ENCODE measurements around the gene PNPLA5.

DNA sequence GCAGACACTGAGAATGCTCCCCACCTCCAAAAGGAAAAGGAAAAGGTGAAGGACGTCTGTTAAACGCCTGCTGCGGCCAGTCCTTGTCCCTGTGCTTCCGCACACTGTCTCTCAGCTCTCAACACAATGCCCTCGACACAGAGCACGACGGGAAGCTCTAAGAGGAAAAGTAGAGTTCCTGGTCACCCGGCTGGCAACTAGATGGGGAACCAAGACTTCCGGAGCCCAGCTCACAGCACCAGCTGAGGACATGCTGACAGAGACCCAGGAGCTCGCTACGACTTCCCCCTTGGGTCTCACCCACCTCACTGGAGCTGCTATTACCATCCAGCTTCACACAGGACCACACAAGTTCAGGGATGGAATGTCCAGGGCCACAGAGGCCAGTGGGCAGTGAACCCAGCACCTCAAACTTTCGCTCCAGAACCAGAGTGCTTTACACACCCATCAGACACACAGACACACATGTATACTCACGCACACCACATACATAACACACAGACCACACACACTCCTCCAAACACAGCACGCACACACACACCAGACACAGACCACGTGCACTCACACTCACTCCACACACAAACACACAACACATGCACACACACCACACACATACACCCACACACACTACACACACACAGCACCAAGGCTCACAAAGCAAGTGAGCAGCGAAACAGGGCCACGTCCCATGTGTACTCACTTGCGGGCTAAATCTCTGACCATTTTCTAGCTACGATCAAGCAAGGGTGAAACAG, 39.1 kb downstream of the PNPLA5 start:
- TF ChIP-seq EZH2phosphoT487 (IDR thresholded peaks at IDR 0.05; ENCODE audit: borderline replicate concordance) = no peak
- TF ChIP-seq, protein P1, sequence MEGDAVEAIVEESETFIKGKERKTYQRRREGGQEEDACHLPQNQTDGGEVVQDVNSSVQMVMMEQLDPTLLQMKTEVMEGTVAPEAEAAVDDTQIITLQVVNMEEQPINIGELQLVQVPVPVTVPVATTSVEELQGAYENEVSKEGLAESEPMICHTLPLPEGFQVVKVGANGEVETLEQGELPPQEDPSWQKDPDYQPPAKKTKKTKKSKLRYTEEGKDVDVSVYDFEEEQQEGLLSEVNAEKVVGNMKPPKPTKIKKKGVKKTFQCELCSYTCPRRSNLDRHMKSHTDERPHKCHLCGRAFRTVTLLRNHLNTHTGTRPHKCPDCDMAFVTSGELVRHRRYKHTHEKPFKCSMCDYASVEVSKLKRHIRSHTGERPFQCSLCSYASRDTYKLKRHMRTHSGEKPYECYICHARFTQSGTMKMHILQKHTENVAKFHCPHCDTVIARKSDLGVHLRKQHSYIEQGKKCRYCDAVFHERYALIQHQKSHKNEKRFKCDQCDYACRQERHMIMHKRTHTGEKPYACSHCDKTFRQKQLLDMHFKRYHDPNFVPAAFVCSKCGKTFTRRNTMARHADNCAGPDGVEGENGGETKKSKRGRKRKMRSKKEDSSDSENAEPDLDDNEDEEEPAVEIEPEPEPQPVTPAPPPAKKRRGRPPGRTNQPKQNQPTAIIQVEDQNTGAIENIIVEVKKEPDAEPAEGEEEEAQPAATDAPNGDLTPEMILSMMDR (conservative IDR thresholded peaks at IDR 0.05; ENCODE audit: low read length) = no peak

Data from Loucy (cell line).